Mammary epithelial cell (primary cell): ENCODE results near the gene PHGDH.

Experiments
- EZH2 ChIP-seq: IDR thresholded peaks from 2 replicates; pipeline ENCODE4 v1.6.1; 2012; ENCODE audit warnings: low read length, inconsistent platforms, borderline replicate concordance
- TF ChIP-seq, protein P1 (sequence below), 2 donors: IDR thresholded peaks in 1 of 2; conservative IDR thresholded peaks in 1 of 2; 2 replicates each; pipeline ENCODE4 v1.5.1; 2011 to 2012; ENCODE audit warnings: inconsistent platforms in 2 of 2, low read length in 2 of 2, mild to moderate bottlenecking in 2 of 2, control low read depth in 1 of 2, low read depth in 1 of 2; ENCODE audit not compliant: insufficient read depth in 1 of 2; ENCODE audit errors: extremely low read depth in 1 of 2

DNA sequence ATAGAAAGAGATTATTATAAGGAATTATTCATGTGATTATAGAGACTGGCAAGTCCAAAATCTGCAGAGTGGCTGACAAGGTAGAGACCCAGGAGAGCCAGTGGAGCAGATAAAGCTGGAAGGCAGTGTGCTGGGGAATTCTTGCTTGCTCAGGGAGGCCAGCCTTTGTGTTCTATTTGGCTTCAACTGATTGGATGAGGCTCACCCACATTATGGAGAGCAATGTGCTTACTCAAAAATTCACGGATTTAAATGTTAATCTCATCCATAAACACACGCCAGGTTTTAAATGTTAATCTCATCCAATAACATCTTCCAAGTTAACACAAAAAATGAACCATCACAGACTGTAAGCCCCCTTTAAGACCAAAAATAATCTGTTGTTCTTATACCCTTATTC is 30.2 kb upstream of the PHGDH start:
- TF ChIP-seq, protein P1, sequence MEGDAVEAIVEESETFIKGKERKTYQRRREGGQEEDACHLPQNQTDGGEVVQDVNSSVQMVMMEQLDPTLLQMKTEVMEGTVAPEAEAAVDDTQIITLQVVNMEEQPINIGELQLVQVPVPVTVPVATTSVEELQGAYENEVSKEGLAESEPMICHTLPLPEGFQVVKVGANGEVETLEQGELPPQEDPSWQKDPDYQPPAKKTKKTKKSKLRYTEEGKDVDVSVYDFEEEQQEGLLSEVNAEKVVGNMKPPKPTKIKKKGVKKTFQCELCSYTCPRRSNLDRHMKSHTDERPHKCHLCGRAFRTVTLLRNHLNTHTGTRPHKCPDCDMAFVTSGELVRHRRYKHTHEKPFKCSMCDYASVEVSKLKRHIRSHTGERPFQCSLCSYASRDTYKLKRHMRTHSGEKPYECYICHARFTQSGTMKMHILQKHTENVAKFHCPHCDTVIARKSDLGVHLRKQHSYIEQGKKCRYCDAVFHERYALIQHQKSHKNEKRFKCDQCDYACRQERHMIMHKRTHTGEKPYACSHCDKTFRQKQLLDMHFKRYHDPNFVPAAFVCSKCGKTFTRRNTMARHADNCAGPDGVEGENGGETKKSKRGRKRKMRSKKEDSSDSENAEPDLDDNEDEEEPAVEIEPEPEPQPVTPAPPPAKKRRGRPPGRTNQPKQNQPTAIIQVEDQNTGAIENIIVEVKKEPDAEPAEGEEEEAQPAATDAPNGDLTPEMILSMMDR (conservative IDR thresholded peaks at IDR 0.05 in 1 of 2, IDR thresholded peaks at IDR 0.05 in 1 of 2; ENCODE audit: extremely low read depth in 1 of 2, insufficient read depth in 1 of 2, low read depth in 1 of 2, low read length in 2 of 2) = no peak
- TF ChIP-seq EZH2 = no peak
